ENCODE data around the gene CDH23.

The CDH23 gene

DNA sequence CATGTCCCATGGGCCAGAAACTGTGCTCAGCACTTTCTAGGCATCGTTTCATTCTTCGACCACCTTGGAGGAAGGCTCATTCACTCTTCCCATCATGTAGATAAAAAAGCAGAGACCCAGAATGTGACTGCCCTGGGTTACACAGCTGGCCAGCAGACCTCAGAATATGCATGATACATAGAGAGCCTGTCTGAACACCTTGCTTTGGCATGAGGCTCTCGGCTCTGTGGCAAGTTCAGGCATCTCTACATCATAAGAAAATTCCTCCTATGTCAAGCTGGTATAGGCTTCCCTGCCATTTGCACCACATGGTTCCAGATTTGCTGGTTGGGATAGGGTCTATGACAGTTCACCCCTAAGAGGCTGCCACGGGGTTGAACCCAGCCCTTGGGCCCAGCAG is 134.1 kb downstream of the CDH23 start:
- no peak for DNase-seq
- no peaks in the 10 kb centered on the region for H3K36me3 ChIP-seq
- no peak overlapping the region for H3K27ac ChIP-seq
- TF ChIP-seq, protein P1, sequence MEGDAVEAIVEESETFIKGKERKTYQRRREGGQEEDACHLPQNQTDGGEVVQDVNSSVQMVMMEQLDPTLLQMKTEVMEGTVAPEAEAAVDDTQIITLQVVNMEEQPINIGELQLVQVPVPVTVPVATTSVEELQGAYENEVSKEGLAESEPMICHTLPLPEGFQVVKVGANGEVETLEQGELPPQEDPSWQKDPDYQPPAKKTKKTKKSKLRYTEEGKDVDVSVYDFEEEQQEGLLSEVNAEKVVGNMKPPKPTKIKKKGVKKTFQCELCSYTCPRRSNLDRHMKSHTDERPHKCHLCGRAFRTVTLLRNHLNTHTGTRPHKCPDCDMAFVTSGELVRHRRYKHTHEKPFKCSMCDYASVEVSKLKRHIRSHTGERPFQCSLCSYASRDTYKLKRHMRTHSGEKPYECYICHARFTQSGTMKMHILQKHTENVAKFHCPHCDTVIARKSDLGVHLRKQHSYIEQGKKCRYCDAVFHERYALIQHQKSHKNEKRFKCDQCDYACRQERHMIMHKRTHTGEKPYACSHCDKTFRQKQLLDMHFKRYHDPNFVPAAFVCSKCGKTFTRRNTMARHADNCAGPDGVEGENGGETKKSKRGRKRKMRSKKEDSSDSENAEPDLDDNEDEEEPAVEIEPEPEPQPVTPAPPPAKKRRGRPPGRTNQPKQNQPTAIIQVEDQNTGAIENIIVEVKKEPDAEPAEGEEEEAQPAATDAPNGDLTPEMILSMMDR (IDR thresholded peaks at IDR 0.05): no peak
- no peaks in the 10 kb centered on the region for H3K4me1 ChIP-seq
- H3K9me3 ChIP-seq: no peaks in the 10 kb centered on the region
- peaks cover 0 to 13% of the 10 kb centered on the region in 2 donors for H3K27me3 ChIP-seq
- intact Hi-C loops (cut with DNase I; ENCODE audit: low total_unique reads): no loop called here
- H3K4me3 ChIP-seq: no peak overlapping the region

DNA sequence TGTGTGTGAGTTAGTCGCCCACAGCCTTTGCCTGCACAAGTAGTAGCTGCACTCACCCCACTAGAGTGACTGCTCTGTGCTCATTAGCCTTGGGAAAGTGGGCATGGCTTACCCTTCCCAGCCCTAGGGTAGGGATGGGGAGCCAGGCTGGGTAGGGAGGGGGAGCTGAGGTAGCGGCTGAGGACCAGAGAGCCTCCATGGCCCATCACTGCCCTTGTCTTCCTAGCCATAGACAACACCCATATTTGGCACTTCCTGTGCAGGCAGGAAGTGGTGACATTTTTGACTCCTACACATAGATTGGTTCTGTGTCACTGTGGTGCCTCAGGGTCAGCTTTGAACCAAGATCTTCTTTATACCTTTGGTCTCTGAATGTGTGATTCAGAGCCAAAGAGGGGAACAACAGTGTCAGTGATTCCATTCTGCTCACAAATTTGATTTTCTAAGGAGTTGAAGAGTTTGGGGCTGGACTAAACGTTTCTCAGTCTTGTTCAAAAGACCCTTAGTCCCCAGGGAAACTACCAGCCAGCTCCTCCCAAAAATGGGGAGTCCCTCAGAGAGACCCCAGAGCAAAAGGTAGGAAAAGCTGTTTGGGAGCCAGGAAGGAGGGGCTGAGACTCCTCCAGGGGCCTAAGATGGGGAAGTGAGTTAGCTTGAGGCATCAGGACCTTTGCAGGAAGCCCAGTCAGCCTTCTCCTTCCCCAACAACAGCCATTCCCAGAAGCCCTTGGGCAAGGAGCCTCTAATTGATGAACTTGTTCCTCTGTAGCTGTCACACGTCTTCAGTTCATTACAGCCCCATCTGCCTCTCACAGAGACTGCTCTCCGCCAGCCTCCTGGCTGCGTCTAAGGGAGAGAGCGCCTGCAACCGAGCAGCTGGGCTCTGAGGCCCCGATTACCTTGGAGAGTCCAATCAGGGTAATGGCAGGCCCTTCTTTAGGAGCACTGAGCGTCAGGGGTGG is 135.0 kb downstream of the CDH23 start:
- no peak overlapping the region for H3K4me3 ChIP-seq
- DNase-seq: no peak
- intact Hi-C loops (cut with DNase I; ENCODE audit: low total_unique reads): no loop called here
- no peaks in the 10 kb centered on the region for H3K36me3 ChIP-seq
- no peak overlapping the region for H3K27ac ChIP-seq
- H3K27me3 ChIP-seq: peaks cover 0 to 8% of the 10 kb centered on the region in 2 donors
- TF ChIP-seq, protein P1 (IDR thresholded peaks at IDR 0.05): no peak
- no peaks in the 10 kb centered on the region for H3K9me3 ChIP-seq
- no peaks in the 10 kb centered on the region for H3K4me1 ChIP-seq

DNA sequence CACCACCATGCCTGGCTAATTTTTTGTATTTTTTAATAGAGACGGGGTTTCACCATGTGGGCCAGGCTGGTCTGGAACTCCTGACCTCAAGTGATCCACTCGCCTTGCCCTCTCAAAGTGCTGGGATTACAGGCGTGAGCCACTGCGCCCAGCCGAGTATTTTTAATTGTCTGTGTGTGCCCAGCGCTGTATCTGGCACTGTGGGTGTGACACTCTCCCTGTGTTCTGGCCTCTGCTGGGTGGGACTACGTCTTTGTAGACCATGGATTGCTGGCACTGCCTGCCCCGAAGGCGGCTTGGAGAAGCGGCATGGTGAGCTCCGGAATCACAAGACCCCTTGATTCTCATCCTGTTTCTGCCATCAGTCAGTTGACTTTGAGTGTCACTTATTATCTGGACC is 136.2 kb downstream of the CDH23 start:
- H3K36me3 ChIP-seq: no peaks in the 10 kb centered on the region
- TF ChIP-seq, protein P1 (IDR thresholded peaks at IDR 0.05): no peak

DNA sequence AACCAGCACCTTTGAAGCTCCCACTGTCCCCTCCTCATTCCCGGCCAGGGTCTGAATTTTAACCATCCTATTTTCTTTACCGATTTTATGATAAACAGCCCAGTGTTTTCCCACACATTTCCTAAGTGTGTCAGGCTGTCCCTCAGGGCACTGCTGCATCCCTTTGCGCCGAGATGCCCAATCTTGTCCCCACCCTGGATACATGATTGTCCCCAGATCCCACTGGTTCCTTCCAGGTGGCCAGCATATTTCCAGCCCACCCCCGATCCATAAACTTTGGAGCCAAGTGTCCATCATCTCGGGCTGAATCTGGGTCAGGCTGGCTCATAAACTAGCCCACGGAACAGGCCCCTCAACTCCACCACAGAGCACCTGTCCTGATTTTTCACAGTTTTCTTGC is 137.2 kb downstream of the CDH23 start:
- DNase-seq: no peak
- Histone ChIP-seq H3K4me1 (no peaks in the 10 kb centered on the region), H3K27ac (no peak overlapping the region), H3K27me3 (no peaks in the 10 kb centered on the region), H3K36me3 (no peaks in the 10 kb centered on the region), H3K9me3 (no peaks in the 10 kb centered on the region), H3K4me3 (no peak overlapping the region)
- TF ChIP-seq, protein P1 (IDR thresholded peaks at IDR 0.05): no peak
- intact Hi-C loops (cut with DNase I; ENCODE audit: low total_unique reads): no loop called here

More for the DNA sequence above, 136.2 kb downstream of the CDH23 start:
- intact Hi-C loops (cut with DNase I; ENCODE audit: low total_unique reads): no loop called here
- Histone ChIP-seq H3K9me3 (no peaks in the 10 kb centered on the region), H3K4me1 (no peaks in the 10 kb centered on the region), H3K27me3 (no peaks in the 10 kb centered on the region), H3K4me3 (no peak overlapping the region), H3K27ac (no peak overlapping the region)
- DNase-seq: no peak

DNA sequence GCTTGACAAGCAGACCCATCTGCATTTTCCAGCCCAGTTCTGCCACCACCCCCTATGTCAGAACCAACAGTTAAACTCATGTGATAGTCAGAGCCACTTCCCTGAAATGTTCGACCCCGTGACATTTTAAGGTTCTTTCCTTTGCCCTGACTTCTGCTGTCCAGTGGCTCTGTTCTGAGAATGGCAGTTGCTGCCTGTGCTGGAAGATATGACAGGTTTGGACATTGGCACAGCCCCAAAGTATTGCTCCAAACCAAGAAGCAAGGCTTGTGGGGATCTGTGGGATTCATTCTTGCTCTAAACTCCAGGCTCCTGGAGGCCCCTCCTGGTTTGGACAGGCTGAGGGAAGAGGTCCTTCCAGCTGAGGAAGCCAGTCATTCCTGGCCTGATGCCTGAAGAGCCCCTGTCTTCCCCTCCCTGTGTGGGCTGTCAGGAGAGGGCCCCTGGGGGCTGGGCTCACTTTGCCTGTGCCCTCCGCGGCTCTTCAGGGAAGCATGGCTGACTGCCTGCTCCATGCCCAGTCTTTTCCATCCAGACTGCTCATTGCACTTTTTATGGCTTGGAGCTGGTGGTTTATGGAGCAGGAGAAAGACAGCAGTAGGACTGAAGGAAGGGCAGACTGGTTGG is 138.0 kb downstream of the CDH23 start:
- TF ChIP-seq, protein P1 (IDR thresholded peaks at IDR 0.05): no peak
- H3K27ac ChIP-seq: no peak overlapping the region
- H3K4me3 ChIP-seq: no peak overlapping the region
- H3K4me1 ChIP-seq: no peaks in the 10 kb centered on the region
- H3K36me3 ChIP-seq: no peaks in the 10 kb centered on the region
- no peaks in the 10 kb centered on the region for H3K27me3 ChIP-seq
- intact Hi-C loops (cut with DNase I; ENCODE audit: low total_unique reads): no loop called here
- DNase-seq: no peak
- no peaks in the 10 kb centered on the region for H3K9me3 ChIP-seq
